K562 (cell line): Measurements from ENCODE around the gene SERPING1. TPM values are rescaled to one million over a fixed set of nuclear protein-coding genes. Genes with fewer than 3 reads are reported as not detected.
A peak's percentile ranks its signal among the peaks of the same experiment; 100 is the strongest.

Experiments
- BHLHE40 ChIP-seq: IDR thresholded peaks from 2 replicates; pipeline ENCODE4 v1.6.1; 2011; ENCODE audit warnings: low read length, improper control_type of control experiment
- CBFB ChIP-seq: sonication (generic); formaldehyde crosslinking; IDR thresholded peaks from 2 replicates; pipeline ENCODE4 v1.4.0; 2020; ENCODE audit warnings: mild to moderate bottlenecking, missing genetic modification reagents
- FOS ChIP-seq: IDR thresholded peaks from 3 replicates; pipeline ENCODE4 v1.6.1; 2011; ENCODE audit not compliant: insufficient read length; ENCODE audit errors: extremely low read depth
- KHSRP ChIP-seq: fragments of 450-650 bp; IDR thresholded peaks from 2 replicates; pipeline ENCODE4 v1.6.1; 2017
- MEF2D ChIP-seq: conservative IDR thresholded peaks from 2 replicates; pipeline ENCODE4 v1.6.1; 2016; ENCODE audit warnings: low read depth, missing genetic modification characterization, missing compliant biosample characterization
- MYBL2 ChIP-seq, 2 experiments: fragments of 450-650 bp in 1 of 2; sonication (generic) in 1 of 2; formaldehyde crosslinking in 1 of 2; IDR thresholded peaks; 2 replicates each; pipeline versions ENCODE4 v1.6.1 to v1.8.1; 2017 to 2022; ENCODE audit warnings: borderline replicate concordance in 1 of 2, inconsistent platforms in 1 of 2, low read depth in 1 of 2, mild to moderate bottlenecking in 1 of 2, missing genetic modification reagents in 1 of 2, moderate library complexity in 1 of 2
- NEUROD1 ChIP-seq: fragments of 150-350 bp; IDR thresholded peaks from 2 replicates; pipeline ENCODE4 v1.6.1; 2014; ENCODE audit warnings: borderline replicate concordance, low read length, low read depth; ENCODE audit not compliant: partially characterized antibody
- NR3C1 ChIP-seq: sonication (generic); formaldehyde crosslinking; IDR thresholded peaks from 2 replicates; pipeline ENCODE4 v1.8.1; 2022; ENCODE audit warnings: missing genetic modification reagents
- POLR2G ChIP-seq: fragments of 200-400 bp; formaldehyde crosslinking; IDR thresholded peaks from 2 replicates; pipeline ENCODE4 v1.6.1; 2017; ENCODE audit warnings: low read depth, mild to moderate bottlenecking, antibody characterized with exemption, low read length, moderate library complexity
- RAD51 ChIP-seq: fragments of 450-650 bp; IDR thresholded peaks from 2 replicates; pipeline ENCODE4 v1.7.1; 2016; ENCODE audit warnings: low read depth, mild to moderate bottlenecking, borderline replicate concordance
- RBM25 ChIP-seq: fragments of 200-400 bp; formaldehyde crosslinking; IDR thresholded peaks from 2 replicates; pipeline ENCODE4 v1.6.1; 2018; ENCODE audit warnings: low read length, low read depth, moderate library complexity; ENCODE audit not compliant: severe bottlenecking
- SMARCE1 ChIP-seq: fragments of 450-650 bp; IDR thresholded peaks from 2 replicates; pipeline ENCODE4 v1.7.1; 2016; ENCODE audit warnings: mild to moderate bottlenecking
- SP2 ChIP-seq: IDR thresholded peaks from 2 replicates; pipeline ENCODE4 v1.6.1; 2011; ENCODE audit warnings: mild to moderate bottlenecking, low read depth, low read length, moderate library complexity; ENCODE audit not compliant: poor library complexity, severe bottlenecking; ENCODE audit errors: extremely low read depth
- TAF7 ChIP-seq: fragments of 450-650 bp; IDR thresholded peaks from 2 replicates; pipeline ENCODE4 v1.6.1; 2016; ENCODE audit warnings: missing genetic modification characterization, missing compliant biosample characterization
- ZNF354B ChIP-seq: fragments of 250-450 bp; sonication (Bioruptor Pico); IDR thresholded peaks from 2 replicates; pipeline ENCODE4 v1.4.0; 2020
- ZNF644 ChIP-seq: fragments of 200-800 bp; sonication (Bioruptor generic); IDR thresholded peaks from 2 replicates; pipeline ENCODE4 v1.6.1; 2016; ENCODE audit warnings: low read depth, missing genetic modification characterization, missing compliant biosample characterization
- polyA plus RNA-seq, 8 experiments: library from polyadenylated mRNA; depleted of rRNA in 4 of 8; stranded (reverse) in 5 of 8; unstranded in 3 of 8; fragments of >200 nt; fragmentation: Nextera tagmentation in 2 of 8; fragmentation: Illumina TruSeq in 1 of 8; extraction: Ambion mirVana in 2 of 8; extraction: Trizol in 1 of 8; gene quantifications; 2 replicates each; pipeline versions ENCODE4 v1.2.1 to v1.2.3, GENCODE V29; 2011 to 2014; ENCODE audit warnings: inconsistent platforms in 1 of 8, missing spikeins in 1 of 8
- total RNA-seq, 7 experiments: library from RNA; depleted of rRNA in 6 of 7; stranded (reverse); fragments of >200 nt in 6 of 7; fragmentation: Illumina TruSeq in 2 of 7; extraction: Trizol in 2 of 7; gene quantifications; 2 replicates each; pipeline versions ENCODE4 v1.2.1 to v1.2.3, GENCODE V29; 2011 to 2021; ENCODE audit warnings: low replicate concordance in 1 of 7
- TF ChIP-seq, protein P1 (sequence below), 2 experiments: fragments of 450-650 bp; formaldehyde crosslinking in 1 of 2; IDR thresholded peaks; 2 replicates each; pipeline versions ENCODE4 v1.4.0 to v1.6.1; 2014 to 2020; ENCODE audit warnings: mild to moderate bottlenecking in 2 of 2, borderline replicate concordance in 1 of 2, low read depth in 1 of 2
- TF ChIP-seq, protein P2 (sequence below): sonication (generic); formaldehyde crosslinking; IDR thresholded peaks from 2 replicates; pipeline ENCODE4 v1.8.0; 2022; ENCODE audit warnings: missing genetic modification reagents, mild to moderate bottlenecking, borderline replicate concordance

Gene SERPING1
- total and polyA plus RNA-seq, 9 of the 15 experiments (the other 6 are each of a cell fraction or from before 2014, with no cell fraction given): 0.10 to 1.00 (median 0.21) TPM; not detected in 2

DNA sequence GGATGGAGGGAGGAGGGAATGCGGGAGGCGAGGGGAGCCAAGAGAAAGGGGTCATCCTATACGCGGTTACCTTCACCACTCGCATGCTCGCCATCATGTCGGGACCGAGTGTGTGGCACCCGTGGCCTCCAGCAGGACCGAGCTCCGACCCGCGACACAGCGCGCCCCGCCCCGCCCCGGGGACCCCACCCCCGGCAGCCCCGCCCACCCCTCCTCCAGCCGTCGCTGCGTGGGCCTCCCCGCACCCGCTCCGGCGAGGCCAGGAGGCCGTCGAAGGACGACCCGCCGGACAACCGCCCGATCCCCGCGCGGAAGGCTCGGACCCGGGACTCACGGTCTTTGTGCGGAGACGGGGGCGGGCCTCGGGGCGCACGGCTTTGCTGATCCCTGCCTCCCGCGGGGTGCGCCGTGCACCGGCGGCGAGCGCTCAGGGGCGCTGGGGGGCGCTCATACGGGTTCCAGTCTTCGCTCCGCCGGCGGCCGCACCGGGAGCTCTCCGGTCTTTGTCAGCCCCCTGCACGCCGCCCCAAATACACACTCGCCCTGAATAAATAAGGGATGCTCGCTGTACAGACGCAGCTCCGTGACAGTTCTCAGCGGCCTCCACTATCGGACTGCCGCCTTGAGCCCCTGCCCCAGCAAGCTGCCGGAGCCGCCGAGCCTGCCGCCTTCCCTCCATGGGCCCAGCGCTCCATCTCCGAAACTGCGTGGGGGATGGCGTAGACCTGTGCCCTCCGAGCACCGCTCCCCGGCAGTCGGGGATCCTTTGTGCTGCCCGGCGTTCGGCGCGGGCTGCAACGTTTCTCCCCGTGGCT, 29.8 kb upstream of the SERPING1 start, which contains the start of gene UBE2L6 (continued):
- TF ChIP-seq, protein P1, sequence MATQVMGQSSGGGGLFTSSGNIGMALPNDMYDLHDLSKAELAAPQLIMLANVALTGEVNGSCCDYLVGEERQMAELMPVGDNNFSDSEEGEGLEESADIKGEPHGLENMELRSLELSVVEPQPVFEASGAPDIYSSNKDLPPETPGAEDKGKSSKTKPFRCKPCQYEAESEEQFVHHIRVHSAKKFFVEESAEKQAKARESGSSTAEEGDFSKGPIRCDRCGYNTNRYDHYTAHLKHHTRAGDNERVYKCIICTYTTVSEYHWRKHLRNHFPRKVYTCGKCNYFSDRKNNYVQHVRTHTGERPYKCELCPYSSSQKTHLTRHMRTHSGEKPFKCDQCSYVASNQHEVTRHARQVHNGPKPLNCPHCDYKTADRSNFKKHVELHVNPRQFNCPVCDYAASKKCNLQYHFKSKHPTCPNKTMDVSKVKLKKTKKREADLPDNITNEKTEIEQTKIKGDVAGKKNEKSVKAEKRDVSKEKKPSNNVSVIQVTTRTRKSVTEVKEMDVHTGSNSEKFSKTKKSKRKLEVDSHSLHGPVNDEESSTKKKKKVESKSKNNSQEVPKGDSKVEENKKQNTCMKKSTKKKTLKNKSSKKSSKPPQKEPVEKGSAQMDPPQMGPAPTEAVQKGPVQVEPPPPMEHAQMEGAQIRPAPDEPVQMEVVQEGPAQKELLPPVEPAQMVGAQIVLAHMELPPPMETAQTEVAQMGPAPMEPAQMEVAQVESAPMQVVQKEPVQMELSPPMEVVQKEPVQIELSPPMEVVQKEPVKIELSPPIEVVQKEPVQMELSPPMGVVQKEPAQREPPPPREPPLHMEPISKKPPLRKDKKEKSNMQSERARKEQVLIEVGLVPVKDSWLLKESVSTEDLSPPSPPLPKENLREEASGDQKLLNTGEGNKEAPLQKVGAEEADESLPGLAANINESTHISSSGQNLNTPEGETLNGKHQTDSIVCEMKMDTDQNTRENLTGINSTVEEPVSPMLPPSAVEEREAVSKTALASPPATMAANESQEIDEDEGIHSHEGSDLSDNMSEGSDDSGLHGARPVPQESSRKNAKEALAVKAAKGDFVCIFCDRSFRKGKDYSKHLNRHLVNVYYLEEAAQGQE (IDR thresholded peaks at IDR 0.05; ENCODE audit: borderline replicate concordance): no peak; the same call in 1 of the 2 replicates
- TF ChIP-seq, protein P1 (CRISPR knock-in tag; IDR thresholded peaks at IDR 0.05; ENCODE audit: low read depth): peak; percentile 35; the same call in 1 of the 2 replicates
- no peak for TF ChIP-seq MYBL2 (IDR thresholded peaks at IDR 0.05; ENCODE audit: low read depth)
- TF ChIP-seq MYBL2 (CRISPR knock-in tag; IDR thresholded peaks at IDR 0.05; ENCODE audit: borderline replicate concordance): no peak
- no peak for TF ChIP-seq ZNF354B (CRISPR knock-in tag)
- TF ChIP-seq, protein P2, sequence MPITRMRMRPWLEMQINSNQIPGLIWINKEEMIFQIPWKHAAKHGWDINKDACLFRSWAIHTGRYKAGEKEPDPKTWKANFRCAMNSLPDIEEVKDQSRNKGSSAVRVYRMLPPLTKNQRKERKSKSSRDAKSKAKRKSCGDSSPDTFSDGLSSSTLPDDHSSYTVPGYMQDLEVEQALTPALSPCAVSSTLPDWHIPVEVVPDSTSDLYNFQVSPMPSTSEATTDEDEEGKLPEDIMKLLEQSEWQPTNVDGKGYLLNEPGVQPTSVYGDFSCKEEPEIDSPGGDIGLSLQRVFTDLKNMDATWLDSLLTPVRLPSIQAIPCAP (CRISPR knock-in tag): 0 out of 2 replicates have a peak, but pooled peaks have one; percentile 53
- no peak for TF ChIP-seq NEUROD1
- TF ChIP-seq POLR2G: peak; percentile 76
- TF ChIP-seq TAF7 (tag): no peak
- TF ChIP-seq BHLHE40: no peak
- no peak for TF ChIP-seq MEF2D
- no peak for TF ChIP-seq CBFB
- no peak for TF ChIP-seq SMARCE1
- no peak for TF ChIP-seq FOS
- peak; percentile 22 for TF ChIP-seq RBM25
- TF ChIP-seq RAD51: no peak
- no peak for TF ChIP-seq ZNF644 (tag)
- TF ChIP-seq KHSRP: no peak
- no peak for TF ChIP-seq NR3C1 (CRISPR knock-in tag)
- TF ChIP-seq SP2: no peak
